Stimulated activated CD4-positive, alpha-beta T cell treated with anti-CD3 and anti-CD28 coated beads, Interleukin-1b, Interleukin-23, amount 100 ng/mL, for 1 hour (primary cell): ENCODE measurements around the gene PTH2R.

Source experiments
- DNase-seq, 2 donors: peaks; one replicate each; pipeline ENCODE4 v3.0.0-alpha.2; 2020; ENCODE audit warnings: low read depth in 2 of 2

PTH2R gene

DNA sequence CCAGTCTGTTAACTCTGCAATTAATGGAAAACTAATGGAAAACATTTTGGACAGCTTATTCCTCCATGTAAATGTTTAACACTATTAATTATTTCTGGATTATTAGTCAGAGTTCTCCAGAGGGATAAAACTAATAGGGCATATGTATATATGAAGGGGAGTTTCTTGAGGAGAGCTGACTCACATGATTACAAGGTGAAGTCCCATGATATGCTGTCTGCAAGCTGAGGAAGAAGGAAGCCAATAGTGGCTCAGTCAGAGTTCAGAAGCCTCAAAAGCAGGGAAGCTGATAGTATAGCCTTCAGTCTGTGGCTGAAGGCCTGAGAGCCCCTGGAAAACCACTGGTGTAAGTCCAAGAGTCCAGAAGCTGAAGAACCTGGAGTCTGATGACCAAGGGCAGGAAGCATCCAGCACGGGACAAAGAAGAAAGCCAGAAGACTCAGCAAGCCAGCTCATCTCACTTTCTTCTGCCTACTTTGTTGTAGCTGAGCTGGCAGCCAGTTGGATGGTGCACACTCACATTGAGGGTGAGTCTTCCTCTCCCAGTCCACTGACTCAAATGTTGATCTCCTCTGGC, 136.0 kb downstream of the PTH2R start:
- DNase-seq: no peak
